B cell (primary cell): Measurements from ENCODE around the gene SIRT7. TPM values are rescaled to one million over a fixed set of nuclear protein-coding genes. Genes with fewer than 3 reads are reported as not detected.

Source experiments
- ATAC-seq: fragments of 200-7000 bp; cut with Tn5 transposase; one replicate; pipeline ENCODE4 v1.10.0; 2021; ENCODE audit warnings: low read depth, mild to moderate bottlenecking, moderate number of reproducible peaks, moderate library complexity
- CTCF ChIA-PET: fragments of 350-600 bp; sonication (Branson Sonifier 250); formaldehyde crosslinking; loops from one replicate; lab custom pipeline; 2021; ENCODE audit warnings: antibody characterized with exemption, inconsistent platforms; lab: Charles Lee
- POLR2A ChIA-PET: fragments of 350-600 bp; sonication (Branson Sonifier 250); formaldehyde crosslinking; loops from one replicate; lab custom pipeline; 2021; ENCODE audit warnings: antibody characterized with exemption; lab: Charles Lee
- DNase-seq: peaks from one replicate; pipeline ENCODE4 v3.0.0; 2013
- H2AFZ ChIP-seq: 2 replicates; pipeline ENCODE4 v1.6.1; 2012; ENCODE audit warnings: mild to moderate bottlenecking, low read depth, low read length; ENCODE audit not compliant: insufficient read depth, poor library complexity, severe bottlenecking
- H3K27ac ChIP-seq, 2 donors: 1 replicate in 1 of 2; 2 replicates in 1 of 2; pipeline ENCODE4 v1.5.1; 2012 to 2013; ENCODE audit warnings: low read length in 2 of 2, mild to moderate bottlenecking in 2 of 2, moderate library complexity in 1 of 2
- H3K27me3 ChIP-seq, 4 experiments: fragments of 200-600 bp in 1 of 4; sonication (generic) in 1 of 4; replicated peaks in 1 of 4; 1 replicate in 2 of 4; 2 replicates in 2 of 4; pipeline versions ENCODE4 v1.6.1 to v1.7.0; 2013 to 2016; ENCODE audit warnings: low read length in 3 of 4, mild to moderate bottlenecking in 2 of 4, mixed read lengths in 1 of 4, moderate library complexity in 1 of 4; ENCODE audit not compliant: insufficient read depth in 4 of 4, control insufficient read depth in 3 of 4; ENCODE audit errors: control extremely low read depth in 1 of 4
- H3K36me3 ChIP-seq, 2 experiments: replicated peaks in 1 of 2; 1 replicate in 1 of 2; 2 replicates in 1 of 2; pipeline versions ENCODE4 v1.6.1 to v1.7.1; 2013; ENCODE audit warnings: low read length in 1 of 2; ENCODE audit not compliant: insufficient read depth in 2 of 2, control insufficient read depth in 1 of 2; ENCODE audit errors: control extremely low read depth in 1 of 2, extremely low read depth in 1 of 2
- H3K4me1 ChIP-seq, 2 donors: fragments of 200-600 bp in 1 of 2; sonication (generic) in 1 of 2; 1 replicate in 1 of 2; 2 replicates in 1 of 2; pipeline versions ENCODE4 v1.5.1 to v1.6.1; 2013 to 2017; ENCODE audit warnings: low read length in 2 of 2; ENCODE audit not compliant: control insufficient read depth in 2 of 2, insufficient read depth in 2 of 2
- H3K4me2 ChIP-seq: replicated peaks from 2 replicates; pipeline ENCODE3; 2012; ENCODE audit warnings: mild to moderate bottlenecking, low read depth, low read length; ENCODE audit not compliant: poor library complexity, severe bottlenecking
- H3K4me3 ChIP-seq, 5 experiments: fragments of 200-600 bp in 1 of 5; sonication (generic) in 1 of 5; 1 replicate in 3 of 5; 2 replicates in 2 of 5; pipeline versions ENCODE4 v1.5.1 to v1.7.0; 2011 to 2016; ENCODE audit warnings: low read length in 4 of 5, mild to moderate bottlenecking in 4 of 5, low read depth in 2 of 5, control low read depth in 1 of 5, moderate library complexity in 1 of 5; ENCODE audit not compliant: insufficient read depth in 1 of 5; ENCODE audit errors: control extremely low read depth in 1 of 5, extremely low read depth in 1 of 5
- H3K79me2 ChIP-seq: fragments of 200-600 bp; sonication (generic); one replicate; pipeline ENCODE4 v1.6.0; 2016; ENCODE audit warnings: low read length; ENCODE audit not compliant: control insufficient read depth, insufficient read depth
- H3K9ac ChIP-seq: fragments of 200-600 bp; sonication (generic); 2 replicates; pipeline ENCODE4 v1.6.1; 2017; ENCODE audit warnings: mild to moderate bottlenecking, low read length, moderate library complexity
- H3K9me3 ChIP-seq, 3 donors: one replicate each; pipeline versions ENCODE4 v1.6.1 to v1.7.1; 2013; ENCODE audit warnings: low read length in 2 of 3; ENCODE audit not compliant: control insufficient read depth in 2 of 3, insufficient read depth in 1 of 3; ENCODE audit errors: control extremely low read depth in 1 of 3
- H4K20me1 ChIP-seq: 2 replicates; pipeline ENCODE4 v1.6.0; 2012; ENCODE audit warnings: mild to moderate bottlenecking, low read length; ENCODE audit not compliant: insufficient read depth, control insufficient read depth, poor library complexity, severe bottlenecking
- H3K27ac Mint-ChIP-seq: one replicate; pipeline ENCODE4 v1.8.0; 2021; ENCODE audit warnings: mixed read lengths
- H3K27me3 Mint-ChIP-seq: one replicate; pipeline ENCODE4 v1.8.0; 2021; ENCODE audit warnings: mixed read lengths
- H3K4me1 Mint-ChIP-seq: one replicate; pipeline ENCODE4 v1.8.0; 2021; ENCODE audit warnings: mixed read lengths
- H3K4me3 Mint-ChIP-seq: one replicate; pipeline ENCODE4 v1.8.0; 2021; ENCODE audit warnings: mixed read lengths
- H3K9me3 Mint-ChIP-seq: one replicate; pipeline ENCODE4 v1.8.0; 2022; ENCODE audit warnings: mixed read lengths; ENCODE audit not compliant: insufficient read depth
- CTCF ChIP-seq: fragments of 200-600 bp; IDR thresholded peaks from one replicate; pipeline ENCODE4 v1.8.0; 2022; ENCODE audit warnings: antibody characterized with exemption, mild to moderate bottlenecking
- EZH2 ChIP-seq: IDR thresholded peaks from 2 replicates; pipeline ENCODE4 v1.6.1; 2012; ENCODE audit warnings: borderline replicate concordance, low read depth, mild to moderate bottlenecking, moderate library complexity, low read length; ENCODE audit not compliant: insufficient read depth, poor library complexity, severe bottlenecking
- WGBS: methylation state at CpG from one replicate; pipeline ENCODE4 v1.1.5; 2013; ENCODE audit warnings: missing lambda C conversion rate; ENCODE audit not compliant: insufficient coverage; 5-methylcytosine and 5-hydroxymethylcytosine counted together
- intact Hi-C: fragments of 100-400 bp; cut with micrococcal nuclease; formaldehyde crosslinking; loops from one replicate; pipeline ENCODE4 v1.10.0; 2022
- polyA plus RNA-seq: library from polyadenylated mRNA; depleted of rRNA; stranded (reverse); fragments of >200 nt; gene quantifications from 2 replicates; pipeline ENCODE4 v1.2.3, GENCODE V29; 2012
- total RNA-seq, 2 donors: library from RNA; stranded (reverse); fragments of 120-200 nt in 1 of 2; gene quantifications; 1 replicate in 1 of 2; 2 replicates in 1 of 2; pipeline versions ENCODE4 v1.2.3 to v1.2.4, GENCODE V29; 2013 to 2022

The SIRT7 gene
- total and polyA plus RNA-seq, 2 donors (not counting 1 experiment from before 2014, with no cell fraction given) = 77.2 to 82.7 TPM

- Histone ChIP-seq H3K27me3 (peaks cover 0 to 23% (median 9%) of the 10 kb centered on the region in 4 experiments), H2AFZ (no peak overlapping the region), H3K9me3 (no peaks in the 10 kb centered on the region), H3K79me2 (peaks cover 26% of the 10 kb centered on the region), H3K36me3 (no peaks in the 10 kb centered on the region), H3K4me2 (no peak overlapping the region), H3K27ac (no peak overlapping the region), H4K20me1 (peaks cover 19% of the 10 kb centered on the region), H3K4me1 (peaks cover 18 to 23% of the 10 kb centered on the region in 2 donors), H3K9ac (no peak overlapping the region), H3K4me3 (no peak overlapping the region)
- ChIA-PET CTCF (interaction anchor here (0.7 to 3.5 kb wide), 2 partner anchors 12 to 30 kb away, joined by 3 to 16 read pairs; no protein-coding TSS in a partner anchor), POLR2A (no interaction called here)
- intact Hi-C loops = loop anchor here (5.0 kb wide), 2 partner anchors 37 to 97 kb away; partner anchors contain the start of genes ALYREF, ANAPC11 and MCRIP1
- ATAC-seq (no peak), DNase-seq (no peak)
- H3K27ac Mint-ChIP-seq = no peak overlapping the region
- peaks cover 10% of the 10 kb centered on the region for H3K27me3 Mint-ChIP-seq
- H3K4me3 Mint-ChIP-seq = peak overlapping the region; percentile 63
- 95% methylated on average over 29 of the region's 31 CpGs for WGBS
- no peak for TF ChIP-seq CTCF
- TF ChIP-seq EZH2 = no peak
- H3K4me1 Mint-ChIP-seq = peaks cover 13% of the 10 kb centered on the region
- no peaks in the 10 kb centered on the region for H3K9me3 Mint-ChIP-seq
Observed at GRCh38 chr17:81929253-81930141, 11.5 kb upstream of the SIRT7 start.
